ENCODE data around the gene MYH9.
A peak's percentile ranks its signal among the peaks of the same experiment; 100 is the strongest.
"Not testable (repeated sequence)": the region's sequence is repeated elsewhere in the genome, so short reads cannot be mapped to it uniquely, and the experiment has no call there.

The MYH9 gene

DNA sequence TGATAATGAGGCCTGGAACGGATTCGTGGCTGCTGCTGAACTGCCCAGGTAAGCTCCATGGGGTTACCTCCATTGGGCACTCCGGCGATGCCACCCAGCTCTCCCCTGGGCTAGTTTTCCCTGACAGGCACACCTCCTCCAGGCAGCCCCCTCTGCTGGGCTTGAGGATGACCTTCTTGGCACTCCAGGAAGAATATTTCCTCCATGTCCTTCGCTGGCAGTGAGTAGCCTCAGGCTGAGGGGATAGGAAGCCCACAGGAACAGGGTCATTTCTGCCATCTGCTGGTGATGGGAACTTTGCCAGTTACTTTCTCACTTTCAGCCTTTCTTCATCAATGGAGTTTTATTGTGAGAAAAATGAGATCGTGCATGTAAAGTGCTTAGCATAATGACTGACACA is 126.1 kb downstream of the MYH9 start:
- not testable (repeated sequence) for DNase-seq

DNA sequence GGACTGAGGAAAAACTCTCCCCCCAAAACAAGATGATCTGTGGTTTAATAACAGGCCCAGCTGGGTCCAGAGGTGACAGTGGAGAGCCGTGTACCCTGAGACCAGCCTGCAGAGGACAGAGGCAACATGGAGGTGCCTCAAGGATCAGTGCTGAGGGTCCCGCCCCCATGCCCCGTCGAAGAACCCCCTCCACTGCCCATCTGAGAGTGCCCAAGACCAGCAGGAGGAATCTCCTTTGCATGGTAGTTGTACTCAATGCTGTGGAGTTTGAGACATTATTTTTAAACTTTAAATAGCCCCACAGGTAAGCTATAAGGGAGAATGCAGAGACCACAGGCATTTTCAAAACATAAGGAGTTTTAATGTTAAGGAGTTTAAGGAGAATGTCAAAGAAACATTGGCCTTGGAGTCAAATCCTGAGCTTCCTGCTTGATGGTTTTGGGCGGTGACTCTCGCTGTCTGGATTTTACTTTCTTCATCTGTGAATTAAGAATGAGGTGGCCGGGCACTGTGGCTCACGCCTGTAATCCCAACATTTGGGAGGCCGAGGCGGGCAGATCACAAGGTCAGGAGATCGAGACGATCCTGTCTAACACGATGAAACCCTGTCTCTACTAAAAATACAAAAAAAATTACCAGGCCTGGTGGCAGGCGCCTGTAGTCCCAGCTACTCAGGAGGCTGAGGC is 128.0 kb downstream of the MYH9 start:
- DNase-seq, result no peak

DNA sequence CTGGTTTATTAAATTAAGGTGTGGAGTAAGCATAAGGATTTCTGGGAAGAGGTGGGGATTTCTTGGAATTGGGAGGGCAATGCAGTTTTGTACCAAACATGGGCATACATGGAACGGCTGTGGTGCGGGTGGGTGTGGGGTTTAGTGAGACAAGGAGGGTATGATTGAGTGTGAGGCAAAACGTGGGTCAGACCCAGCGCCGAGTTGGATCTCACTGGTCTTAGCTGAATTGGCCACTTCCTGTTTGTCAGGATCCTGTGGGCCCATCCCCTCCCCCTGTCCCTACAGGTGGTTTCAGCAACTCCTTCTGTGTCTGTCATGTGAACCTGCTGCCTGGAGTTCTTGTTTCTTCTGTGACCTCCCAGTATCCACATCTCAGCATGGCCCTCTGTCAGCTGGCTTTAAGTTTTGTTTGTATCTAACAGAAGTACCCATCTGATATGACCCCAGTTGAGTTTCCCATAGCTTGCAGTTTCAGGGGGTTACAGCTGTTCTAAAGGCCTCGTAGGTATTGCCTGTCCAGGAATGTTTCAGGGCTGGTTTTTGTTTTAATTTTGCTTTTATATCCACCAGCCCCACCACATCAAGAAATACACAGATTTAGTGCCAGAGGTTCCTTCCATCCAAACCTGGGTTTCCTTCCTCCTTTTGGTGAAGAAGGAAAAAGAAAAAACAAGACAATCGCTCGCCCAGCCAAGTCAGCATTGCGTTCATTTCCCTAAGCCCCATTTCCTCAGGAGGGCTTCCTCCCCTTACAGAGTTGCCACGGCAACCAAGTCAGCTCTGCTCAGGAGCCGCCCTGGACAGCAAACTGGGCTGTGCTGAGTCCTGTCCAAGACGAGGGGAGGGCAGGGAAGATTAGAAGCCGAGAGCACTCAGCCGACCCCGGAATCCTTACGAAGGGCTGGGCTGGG is 128.8 kb downstream of the MYH9 start:
- no peak for DNase-seq

DNA sequence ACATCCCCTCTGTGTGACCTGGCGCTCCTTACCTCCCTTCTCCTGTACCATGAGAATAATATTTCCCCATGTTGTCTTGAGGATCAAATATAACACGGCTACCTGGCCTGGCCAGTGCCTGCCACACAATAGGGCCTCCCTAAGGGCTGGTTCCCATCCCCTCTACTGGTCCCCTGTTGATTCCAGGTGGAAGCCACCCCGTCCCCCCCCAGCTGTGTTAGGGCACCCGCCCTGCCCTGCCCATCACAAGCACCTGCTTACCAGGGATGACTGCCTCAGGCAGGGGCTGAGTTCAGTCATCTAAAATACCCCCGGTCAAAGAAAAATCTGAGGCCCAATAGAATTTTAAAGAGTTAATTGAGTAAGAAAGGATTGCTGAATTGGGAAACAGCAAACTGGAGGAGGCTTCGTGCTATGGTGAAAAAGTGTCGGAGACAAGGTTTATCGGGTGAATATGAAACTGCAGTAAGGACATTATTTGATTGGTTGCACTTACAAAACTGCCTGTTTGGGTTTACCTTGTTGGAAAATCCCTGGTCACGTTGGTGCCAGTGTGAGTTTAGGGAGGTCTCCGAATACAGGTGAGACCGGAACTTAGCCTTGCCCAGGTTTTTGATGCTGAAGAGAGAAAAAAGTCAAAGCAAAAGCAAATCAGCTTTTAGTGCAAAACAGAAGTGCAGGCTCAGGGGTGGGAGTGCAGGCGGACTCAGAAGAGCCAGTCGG is 129.7 kb downstream of the MYH9 start:
- no peak for DNase-seq

DNA sequence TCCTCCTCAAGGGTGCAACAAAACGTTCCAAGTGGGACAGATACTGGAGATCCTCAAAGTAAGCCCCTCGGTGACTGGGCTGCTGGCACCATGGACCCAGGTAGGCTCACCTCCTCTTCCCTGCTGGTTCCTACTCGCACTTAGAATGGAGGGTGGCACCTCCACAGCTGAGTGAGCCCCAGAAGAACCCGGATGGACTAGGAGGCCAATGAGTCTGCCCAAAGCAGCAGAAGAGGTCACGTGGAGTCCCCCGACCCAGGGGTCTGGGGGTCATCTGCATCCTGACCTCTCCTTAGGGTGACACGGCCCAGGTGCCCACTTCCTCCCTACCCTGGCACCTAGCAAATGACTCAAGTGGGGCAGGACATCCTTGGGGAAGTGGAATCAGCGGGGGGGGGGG is 130.5 kb downstream of the MYH9 start:
- no peak for DNase-seq

DNA sequence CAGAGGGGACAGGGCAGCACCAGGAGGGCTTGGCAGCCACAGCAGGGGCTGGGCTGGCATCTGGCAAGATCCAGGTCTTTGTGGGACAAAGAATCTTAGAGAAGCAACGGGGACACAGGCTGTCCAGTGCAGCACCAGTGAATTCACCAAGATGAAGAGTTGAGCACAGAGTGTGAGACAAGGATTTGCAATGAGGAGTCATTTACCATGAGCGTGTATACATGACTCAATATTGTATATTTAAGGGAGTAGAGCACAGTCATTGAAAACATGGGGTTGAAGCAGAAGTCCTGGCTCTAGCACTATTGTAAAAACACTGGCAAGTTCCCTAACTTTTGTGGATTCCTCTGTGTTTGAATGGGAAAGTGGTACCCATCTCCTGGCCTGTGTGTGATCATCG is 131.3 kb downstream of the MYH9 start:
- DNase-seq, result no peak

DNA sequence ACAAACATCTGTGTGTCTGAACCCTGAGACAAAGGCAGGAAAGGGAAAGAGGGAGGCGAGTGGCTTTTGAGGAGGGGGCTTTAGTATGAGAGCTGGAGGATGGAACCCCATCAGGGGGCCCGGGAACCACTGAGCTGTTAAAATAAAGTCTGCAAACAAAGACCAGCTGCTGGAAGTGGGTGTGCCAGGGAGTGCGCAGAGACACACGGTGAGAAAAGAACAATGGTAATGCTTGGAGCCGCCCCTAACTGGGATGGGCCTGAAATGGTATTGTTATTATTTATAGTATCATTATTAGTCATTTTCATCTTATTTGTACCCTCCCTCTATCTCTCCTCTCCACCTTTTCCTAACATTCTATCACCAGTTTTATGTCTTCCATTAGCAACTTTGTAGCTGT is 132.2 kb downstream of the MYH9 start:
- DNase-seq, result not testable (repeated sequence)

DNA sequence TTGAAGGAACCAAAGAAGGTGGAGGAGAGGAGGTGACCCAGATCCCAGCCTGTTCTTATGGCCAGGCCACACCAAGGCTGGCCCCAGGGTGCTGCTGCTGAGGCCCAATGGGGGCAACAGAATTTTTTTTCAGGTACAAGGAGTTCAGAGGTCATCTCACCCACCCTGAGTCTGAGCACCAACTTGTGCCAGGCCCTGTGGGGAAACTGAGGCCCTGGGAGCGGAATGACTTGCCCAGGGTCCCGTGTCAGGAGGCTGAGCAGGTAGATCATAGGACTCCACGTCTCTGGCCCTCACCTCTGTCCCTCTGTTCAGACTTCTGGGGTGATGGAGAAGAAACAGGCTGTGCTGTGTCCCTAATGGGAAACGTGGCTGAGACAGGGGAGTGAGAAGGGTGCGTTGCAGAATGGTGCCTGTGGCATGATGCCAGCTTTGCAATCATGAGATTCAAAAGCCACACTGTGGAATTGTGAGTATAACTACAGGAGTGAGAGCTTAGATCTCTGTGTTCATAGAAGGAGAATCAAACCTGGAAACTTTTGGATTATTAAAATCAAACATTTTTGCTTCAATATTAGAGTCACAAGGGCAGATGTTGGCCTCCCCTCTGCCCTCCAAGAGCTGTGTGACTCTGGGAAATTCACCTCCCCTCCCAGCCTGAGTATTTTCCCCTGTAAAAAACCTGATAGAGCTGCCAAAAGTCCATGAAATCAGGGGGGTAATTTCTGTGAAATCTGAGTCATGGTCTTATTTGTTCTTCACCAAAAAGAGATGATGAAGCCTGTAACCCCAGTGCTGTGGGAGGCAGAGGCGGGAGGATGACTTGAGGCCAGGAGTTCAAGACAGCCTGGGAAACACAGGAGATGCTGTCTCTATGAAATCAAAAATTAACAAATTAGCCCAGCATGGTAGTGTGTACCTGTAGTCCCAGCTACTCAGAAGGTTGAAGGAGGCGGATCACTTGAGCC is 134.0 kb downstream of the MYH9 start:
- no peak for DNase-seq

DNA sequence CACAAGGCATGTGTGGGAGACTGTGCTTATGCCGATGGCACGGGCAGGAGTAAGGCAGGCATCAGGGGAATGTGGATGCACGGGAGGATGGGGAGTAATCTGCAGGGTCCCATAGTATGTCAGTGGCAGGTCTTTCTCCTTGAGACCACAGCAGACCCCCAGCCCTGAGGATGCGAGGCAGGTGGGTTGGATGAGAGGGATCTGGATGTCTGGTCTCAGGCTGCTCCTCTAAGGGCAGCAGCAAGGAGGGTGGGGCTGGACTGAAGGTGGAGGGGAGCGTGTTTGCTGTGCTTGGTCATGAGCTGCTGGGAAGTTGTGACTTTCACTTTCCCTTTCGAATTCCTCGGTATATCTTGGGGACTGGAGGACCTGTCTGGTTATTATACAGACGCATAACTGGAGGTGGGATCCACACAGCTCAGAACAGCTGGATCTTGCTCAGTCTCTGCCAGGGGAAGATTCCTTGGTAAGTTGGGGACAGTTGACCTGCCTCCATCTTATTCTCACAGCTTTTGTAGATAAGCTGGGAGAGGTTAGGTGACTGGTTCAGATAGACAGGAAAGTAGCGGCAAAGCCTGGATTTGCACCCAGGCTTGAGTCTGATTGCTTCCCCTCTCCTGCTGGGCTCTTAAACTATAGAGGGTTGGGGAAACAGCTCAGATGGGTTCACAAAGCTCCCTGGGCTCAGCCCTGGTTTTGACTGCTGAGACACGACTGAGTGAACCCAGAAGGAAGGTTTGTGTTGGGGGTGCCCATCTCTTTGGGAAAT is 134.8 kb downstream of the MYH9 start, which contains the start of gene APOL1:
Gene APOL1 (plus strand): TSS at position 380 of the 769 bp plus-strand sequence. CDS start 1,823 bp downstream, outside the sequence.
- DNase-seq, result peak; percentile 16

DNA sequence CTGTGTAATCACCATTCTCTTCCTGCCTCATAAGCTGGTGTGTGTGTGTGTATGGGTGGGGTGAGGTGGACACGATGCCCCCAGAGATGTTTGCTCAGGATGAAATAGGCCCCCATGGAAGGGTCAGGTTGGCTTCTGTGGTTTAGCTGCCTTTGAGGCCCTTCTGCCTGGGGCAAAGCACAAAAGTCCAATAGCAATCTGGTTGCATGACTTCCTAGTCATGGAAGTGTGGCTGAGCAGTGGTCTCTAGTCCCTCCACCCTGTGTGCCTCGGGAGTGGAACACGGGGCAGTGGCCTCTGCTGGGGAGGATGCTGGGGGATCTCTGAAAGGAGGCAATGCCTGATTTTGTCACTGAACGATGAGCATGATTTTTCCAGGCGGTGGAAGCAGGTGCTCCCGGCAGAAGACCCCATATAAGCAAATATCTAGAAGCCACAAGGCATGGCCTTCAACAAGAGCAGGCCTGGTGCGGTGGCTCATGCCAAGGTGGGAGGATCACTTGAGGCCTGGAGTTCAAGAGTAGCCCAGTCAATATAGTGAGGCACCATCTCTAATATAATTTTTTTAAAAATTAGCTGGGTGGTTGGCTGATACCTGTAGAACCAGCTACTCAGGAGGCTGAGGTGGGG is 135.7 kb downstream of the MYH9 start:
- DNase-seq, result not testable (repeated sequence)

DNA sequence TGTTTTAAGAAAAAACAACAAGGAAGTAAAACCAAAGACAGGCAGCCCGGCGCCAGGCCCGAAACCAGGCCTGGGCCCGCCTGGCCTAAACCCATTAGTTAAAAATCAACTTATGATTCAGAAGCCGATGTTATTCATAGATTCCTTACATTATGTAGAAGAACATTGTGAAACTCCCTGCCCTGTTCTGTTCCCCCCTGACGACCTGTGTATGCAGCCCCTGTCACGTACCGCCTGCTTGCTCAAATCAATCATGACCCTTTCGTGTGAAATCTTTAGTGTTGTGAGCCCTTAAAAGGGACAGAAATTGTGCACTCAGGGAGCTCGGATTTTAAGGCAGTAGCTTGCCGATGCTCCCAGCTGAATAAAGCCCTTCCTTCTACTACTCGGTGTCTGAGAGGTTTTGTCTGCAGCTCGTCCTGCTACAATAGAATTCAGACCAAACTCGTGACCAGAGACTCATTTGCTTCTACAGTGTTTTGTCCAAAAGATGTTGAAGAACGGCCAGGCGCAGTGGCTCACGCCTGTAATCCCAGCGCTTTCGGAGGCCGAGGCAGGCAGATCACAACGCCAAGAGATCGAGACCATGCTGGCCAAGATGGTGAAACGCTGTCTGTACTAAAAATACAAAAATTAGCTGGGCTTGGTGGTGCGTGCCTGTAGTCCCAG is 137.3 kb downstream of the MYH9 start:
- not testable (repeated sequence) for DNase-seq

DNA sequence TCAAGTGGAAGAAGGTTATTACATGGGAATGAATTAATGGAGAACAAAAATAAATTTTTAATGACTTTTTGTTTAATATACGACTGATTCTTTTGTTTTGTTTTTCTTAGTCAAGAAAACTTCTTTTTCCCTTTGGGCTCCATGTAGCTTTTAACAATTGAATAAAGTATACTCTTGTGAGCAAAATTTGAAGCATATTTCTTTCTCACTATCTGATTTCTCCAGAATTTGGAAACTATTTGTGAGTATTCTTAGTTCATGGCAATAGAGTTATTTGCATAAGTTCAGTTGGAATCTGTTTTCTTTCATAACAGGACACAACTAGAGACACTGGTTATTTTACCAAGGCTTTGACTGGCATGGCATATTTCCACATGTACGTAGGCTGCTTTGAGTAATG is 138.6 kb downstream of the MYH9 start:
- DNase-seq, result no peak

DNA sequence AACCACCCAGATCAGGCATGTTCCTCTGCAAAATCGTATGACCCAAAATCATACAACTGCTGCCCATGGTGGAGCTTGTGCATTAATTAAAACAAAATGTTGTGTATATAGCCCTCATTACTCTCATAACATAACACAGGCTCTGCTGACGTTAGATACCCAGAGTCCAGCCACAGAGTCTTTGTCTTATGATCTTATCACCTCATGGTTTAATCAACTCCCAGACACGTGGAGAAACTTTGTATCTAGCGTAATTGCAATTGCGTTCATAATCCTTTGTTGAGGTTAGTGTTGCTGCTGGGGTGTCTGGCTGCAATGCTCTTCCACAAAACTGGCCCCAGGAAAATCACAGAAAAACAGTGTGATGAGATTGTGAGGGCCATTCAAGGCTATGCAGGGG is 139.8 kb downstream of the MYH9 start:
- DNase-seq, result no peak

DNA sequence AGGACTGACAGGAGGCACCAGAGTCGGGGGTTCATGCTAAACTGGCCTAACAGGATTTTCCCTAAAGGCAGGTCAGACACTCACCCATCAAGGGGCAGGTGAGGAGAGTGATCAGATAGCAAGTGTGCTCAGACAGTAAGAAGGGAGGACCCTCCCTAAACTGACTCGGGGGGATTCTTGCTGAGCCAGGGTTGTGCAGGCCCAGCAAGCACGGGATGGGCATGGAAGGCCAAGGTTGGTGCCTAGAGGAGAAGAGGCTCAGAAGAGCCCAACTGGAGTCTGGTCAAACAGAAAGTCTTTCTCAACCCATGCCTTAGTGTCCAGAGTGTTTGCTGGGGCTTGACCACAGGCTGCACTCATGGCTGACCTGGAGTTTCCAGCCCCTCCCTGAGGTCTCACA is 141.0 kb downstream of the MYH9 start:
- DNase-seq, result no peak

DNA sequence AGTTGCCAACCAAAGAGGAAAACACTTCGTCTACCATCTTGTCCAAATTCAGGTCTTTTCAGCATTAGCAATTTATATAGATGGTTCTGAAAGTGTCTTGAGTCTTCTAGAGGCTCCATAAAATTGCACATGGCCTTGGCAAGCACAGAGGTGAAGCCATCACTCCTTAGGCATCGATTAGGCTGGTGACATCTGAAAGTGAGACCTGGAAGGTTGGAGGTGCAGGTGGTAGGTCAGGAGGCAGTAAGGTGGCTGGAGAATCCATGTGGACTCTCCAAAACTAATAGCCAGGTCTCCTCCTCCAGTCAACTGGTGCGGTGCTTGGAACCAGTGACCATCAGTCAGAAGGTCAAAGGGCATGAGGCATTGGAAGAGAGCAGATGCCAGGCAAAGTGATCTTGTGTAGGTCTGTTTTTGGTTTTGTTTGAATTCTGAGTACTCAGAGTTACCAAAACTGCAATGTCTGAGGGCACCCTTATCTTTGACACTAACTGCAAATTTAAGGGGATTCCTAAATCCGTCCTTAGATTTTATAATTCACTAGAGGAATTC is 141.9 kb downstream of the MYH9 start:
- no peak for DNase-seq

DNA sequence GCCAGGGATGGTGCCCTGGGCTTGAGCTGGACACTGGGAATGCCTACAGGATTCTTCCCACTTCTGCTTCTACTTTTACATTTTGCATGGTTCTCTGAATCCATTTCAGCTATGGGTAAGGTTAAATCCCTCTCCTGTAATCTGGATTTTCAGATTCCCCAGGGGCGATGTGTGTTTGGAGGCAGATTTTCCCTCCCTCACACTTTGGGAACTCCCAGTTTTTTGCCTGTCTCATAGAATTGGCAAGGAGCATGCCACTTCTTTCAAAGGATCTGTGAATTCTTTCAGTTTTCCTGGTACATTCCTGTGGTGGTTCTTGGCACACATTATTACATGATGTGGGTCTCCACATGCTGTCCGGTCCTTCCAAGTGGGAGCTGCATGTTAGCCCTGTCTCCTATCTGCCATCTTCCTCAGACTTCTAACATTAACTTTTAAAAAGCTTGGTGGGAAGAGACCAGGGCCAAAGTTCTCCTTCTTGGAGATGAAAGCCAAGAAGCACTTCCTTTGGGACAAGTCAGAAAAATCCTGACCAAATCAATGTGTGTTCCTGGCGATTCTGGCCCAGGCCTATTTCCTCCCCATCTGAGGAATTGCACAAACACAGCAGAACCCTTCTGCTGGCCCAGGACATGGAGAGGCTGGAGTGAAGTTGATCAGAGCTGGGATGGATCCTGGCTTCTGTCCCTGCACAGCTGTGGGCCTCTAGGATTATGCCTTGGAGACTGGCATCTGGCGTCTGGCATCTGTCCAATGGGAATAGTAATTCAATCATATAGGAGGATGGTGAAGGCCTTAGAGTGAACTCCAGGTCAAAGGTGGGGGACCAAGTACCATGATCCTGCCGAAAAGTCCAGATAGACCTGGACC is 143.0 kb downstream of the MYH9 start:
- no peak for DNase-seq

DNA sequence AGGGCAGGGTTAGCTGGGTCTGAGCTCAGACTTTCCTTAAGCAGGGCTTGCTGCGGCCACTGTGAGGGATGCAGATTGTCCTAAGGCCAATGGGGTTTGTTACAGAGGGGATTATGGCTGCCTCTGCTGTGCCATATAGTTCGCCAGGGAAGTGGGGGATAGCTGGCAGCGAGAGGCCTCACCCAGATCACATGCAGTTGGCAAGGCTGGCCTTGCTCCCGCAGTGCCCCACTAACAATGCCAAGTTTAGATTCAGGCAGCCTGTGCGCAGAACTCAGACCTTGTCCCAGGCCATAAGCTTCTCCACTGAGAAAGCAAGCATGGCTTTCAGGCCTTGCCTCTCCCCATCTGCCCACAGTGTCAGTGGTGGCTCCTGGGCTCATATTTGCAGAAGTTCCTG is 143.8 kb downstream of the MYH9 start:
- no peak for DNase-seq

DNA sequence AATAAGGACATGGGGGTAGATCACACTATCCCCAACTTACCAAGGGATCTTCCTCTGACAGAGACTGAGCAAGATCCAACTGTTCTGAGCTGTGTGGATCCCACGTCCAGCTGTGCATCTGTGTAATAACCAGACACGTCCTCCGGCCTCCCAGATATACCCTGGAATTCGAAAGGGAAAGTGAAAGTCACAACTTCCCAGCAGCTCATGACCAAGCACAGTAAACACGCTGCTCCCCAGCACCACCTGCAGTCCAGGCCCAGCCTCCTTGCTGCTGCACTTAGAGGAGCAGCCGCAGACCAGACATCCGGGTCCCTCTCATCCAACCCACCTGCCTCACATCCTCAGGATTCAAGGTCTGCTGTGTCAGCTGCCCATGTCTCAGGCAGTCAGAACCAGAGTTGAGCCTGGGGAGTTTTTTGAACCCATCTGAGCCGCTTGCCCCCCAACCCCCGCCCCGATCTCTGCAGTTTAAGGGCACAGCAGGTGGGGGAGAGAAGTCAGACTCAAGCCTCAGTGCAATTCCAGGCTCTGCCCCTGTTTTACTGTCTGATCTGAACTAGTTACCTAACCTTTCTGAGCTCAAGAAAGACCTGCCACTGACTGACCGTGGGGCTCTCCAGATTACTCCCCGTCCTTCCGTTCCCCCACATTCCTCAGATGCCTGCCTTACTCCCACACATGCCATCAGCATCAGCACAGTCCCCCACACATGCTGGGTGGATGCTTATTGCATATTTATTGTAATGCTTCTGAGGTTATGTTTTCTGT is 148.2 kb downstream of the MYH9 start, which contains the start of gene APOL2:
Gene APOL2 (minus strand): TSS at position 127 of the 771 bp plus-strand sequence. CDS start 6,365 bp downstream, outside the sequence.
- DNase-seq, result peak; percentile 75

Measured in T-helper 9 cell (primary cell).